Peyer's patch (tissue), 4 donors: ENCODE data around the gene PLAAT2. TPM values are rescaled to one million over a fixed set of nuclear protein-coding genes. Genes with fewer than 3 reads are reported as not detected.
A peak's percentile ranks its signal among the peaks of the same experiment; 100 is the strongest.
"Not testable (repeated sequence)": the region's sequence is repeated elsewhere in the genome, so short reads cannot be mapped to it uniquely, and the experiment has no call there.

ENCODE experiments used
- DNase-seq, 3 donors: peaks; one replicate each; pipeline ENCODE4 v3.0.0-alpha.2; 2017 to 2019
- H3K27ac ChIP-seq, 4 donors: fragments of 200-600 bp; sonication (generic); one replicate each; pipeline ENCODE4 v1.5.1; 2016 to 2019
- H3K27me3 ChIP-seq, 2 donors: fragments of 200-600 bp; sonication (generic); one replicate each; pipeline ENCODE4 v1.5.1; 2019
- H3K36me3 ChIP-seq, 3 donors: fragments of 200-600 bp; sonication (generic); one replicate each; pipeline ENCODE4 v1.5.1; 2016 to 2019
- H3K4me1 ChIP-seq, 4 donors: fragments of 200-600 bp; sonication (generic); one replicate each; pipeline ENCODE4 v1.5.1; 2016 to 2019
- H3K4me3 ChIP-seq, 4 donors: fragments of 200-600 bp; sonication (generic); 1 replicate in 3 of 4; 2 replicates in 1 of 4; pipeline ENCODE4 v1.5.1; 2016 to 2019; ENCODE audit warnings: mild to moderate bottlenecking in 1 of 4
- H3K9me3 ChIP-seq, 4 donors: fragments of 200-600 bp; sonication (generic); one replicate each; pipeline ENCODE4 v1.5.1; 2016 to 2019; ENCODE audit warnings: mild to moderate bottlenecking in 1 of 4
- POLR2A ChIP-seq, 2 donors: fragments of 450-650 bp; IDR thresholded peaks; one replicate each; pipeline ENCODE4 v1.5.1; 2017; ENCODE audit warnings: antibody characterized with exemption in 2 of 2, mild to moderate bottlenecking in 2 of 2, moderate library complexity in 2 of 2
- total RNA-seq, 4 donors: library from RNA; depleted of rRNA; stranded (reverse); fragments of >200 nt; gene quantifications; one replicate each; pipeline ENCODE4 v1.1.0, GENCODE V29; 2016
- TF ChIP-seq, protein P1 (sequence below), 6 experiments: fragments of 450-650 bp in 4 of 6; fragments of 200-600 bp in 2 of 6; sonication (generic) in 1 of 6; IDR thresholded peaks; one replicate each; pipeline ENCODE4 v1.5.1; 2017 to 2019; ENCODE audit warnings: antibody characterized with exemption in 6 of 6, mild to moderate bottlenecking in 3 of 6, moderate library complexity in 1 of 6

Gene PLAAT2
- total RNA-seq, 4 donors from 2014 or later = 13.2 to 144 (median 68.7) TPM

DNA sequence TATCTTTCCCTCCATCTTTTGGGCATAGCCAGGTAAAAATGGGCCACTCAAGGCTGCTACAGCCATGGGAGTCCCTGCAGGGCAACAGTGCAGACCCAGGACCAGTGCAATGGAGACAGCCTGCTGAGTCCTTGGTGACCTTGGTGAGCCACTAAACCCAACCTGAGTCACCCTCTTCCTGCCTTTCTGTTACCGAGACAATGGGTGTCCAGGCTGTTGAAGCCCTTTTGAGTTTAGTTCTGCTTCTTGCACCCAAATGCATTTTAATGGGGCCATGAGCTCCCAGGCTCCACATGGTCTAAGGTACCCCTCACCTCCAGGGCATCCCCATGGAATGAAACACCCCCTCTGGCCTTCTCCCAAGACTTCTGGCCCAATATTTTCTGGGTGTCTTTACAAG is 27.4 kb downstream of the PLAAT2 start:
- no peak overlapping the region for H3K4me3 ChIP-seq
- TF ChIP-seq POLR2A (IDR thresholded peaks at IDR 0.05) = no peak
- TF ChIP-seq, protein P1, sequence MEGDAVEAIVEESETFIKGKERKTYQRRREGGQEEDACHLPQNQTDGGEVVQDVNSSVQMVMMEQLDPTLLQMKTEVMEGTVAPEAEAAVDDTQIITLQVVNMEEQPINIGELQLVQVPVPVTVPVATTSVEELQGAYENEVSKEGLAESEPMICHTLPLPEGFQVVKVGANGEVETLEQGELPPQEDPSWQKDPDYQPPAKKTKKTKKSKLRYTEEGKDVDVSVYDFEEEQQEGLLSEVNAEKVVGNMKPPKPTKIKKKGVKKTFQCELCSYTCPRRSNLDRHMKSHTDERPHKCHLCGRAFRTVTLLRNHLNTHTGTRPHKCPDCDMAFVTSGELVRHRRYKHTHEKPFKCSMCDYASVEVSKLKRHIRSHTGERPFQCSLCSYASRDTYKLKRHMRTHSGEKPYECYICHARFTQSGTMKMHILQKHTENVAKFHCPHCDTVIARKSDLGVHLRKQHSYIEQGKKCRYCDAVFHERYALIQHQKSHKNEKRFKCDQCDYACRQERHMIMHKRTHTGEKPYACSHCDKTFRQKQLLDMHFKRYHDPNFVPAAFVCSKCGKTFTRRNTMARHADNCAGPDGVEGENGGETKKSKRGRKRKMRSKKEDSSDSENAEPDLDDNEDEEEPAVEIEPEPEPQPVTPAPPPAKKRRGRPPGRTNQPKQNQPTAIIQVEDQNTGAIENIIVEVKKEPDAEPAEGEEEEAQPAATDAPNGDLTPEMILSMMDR (IDR thresholded peaks at IDR 0.05) = no peak
- peaks cover 0 to 4% (median 0%) of the 10 kb centered on the region in 3 donors for H3K36me3 ChIP-seq
- peak overlapping the region; percentile 76 to 92 (median 84) for H3K27ac ChIP-seq
- H3K27me3 ChIP-seq = no peaks in the 10 kb centered on the region
- H3K4me1 ChIP-seq = peaks cover 8 to 44% (median 22%) of the 10 kb centered on the region in 4 donors
- H3K9me3 ChIP-seq = no peaks in the 10 kb centered on the region
- peak in 1 of 3 donors; percentile 74 for DNase-seq

DNA sequence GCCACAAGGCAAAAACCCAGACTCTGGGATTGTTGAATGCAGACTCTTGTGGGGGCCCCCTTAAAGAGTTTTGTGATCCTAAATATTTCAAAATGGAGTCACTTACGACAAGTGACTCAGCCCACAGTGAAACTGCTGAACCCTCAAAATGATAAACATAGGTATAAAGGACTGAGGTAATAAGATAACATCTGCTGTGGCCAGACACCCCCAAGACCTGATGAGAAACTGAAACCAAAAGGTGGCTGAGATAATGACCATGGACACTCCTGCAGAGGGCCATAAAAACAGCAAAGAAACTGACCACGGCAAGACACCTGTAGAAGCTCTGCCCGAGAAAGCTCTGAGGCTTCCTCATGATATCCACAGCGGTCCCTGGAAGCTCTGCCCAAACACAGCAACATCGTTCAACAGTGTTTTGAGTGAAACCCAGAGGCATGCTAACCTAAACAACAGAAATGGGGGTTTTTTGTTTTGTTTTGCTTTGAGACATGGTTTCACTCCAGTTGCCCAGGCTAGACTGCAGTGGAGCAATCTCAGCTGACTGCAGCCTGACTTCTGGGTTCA is 28.2 kb downstream of the PLAAT2 start:
- Histone ChIP-seq H3K27me3 (no peaks in the 10 kb centered on the region), H3K9me3 (no peaks in the 10 kb centered on the region), H3K27ac (peak overlapping the region; percentile 76 to 92 (median 84)), H3K4me3 (no peak overlapping the region), H3K36me3 (peaks cover 0 to 4% (median 0%) of the 10 kb centered on the region in 3 donors), H3K4me1 (peaks cover 8 to 44% (median 22%) of the 10 kb centered on the region in 4 donors)
- DNase-seq = no peak
- TF ChIP-seq POLR2A (IDR thresholded peaks at IDR 0.05) = no peak
- TF ChIP-seq, protein P1 (IDR thresholded peaks at IDR 0.05) = no peak

DNA sequence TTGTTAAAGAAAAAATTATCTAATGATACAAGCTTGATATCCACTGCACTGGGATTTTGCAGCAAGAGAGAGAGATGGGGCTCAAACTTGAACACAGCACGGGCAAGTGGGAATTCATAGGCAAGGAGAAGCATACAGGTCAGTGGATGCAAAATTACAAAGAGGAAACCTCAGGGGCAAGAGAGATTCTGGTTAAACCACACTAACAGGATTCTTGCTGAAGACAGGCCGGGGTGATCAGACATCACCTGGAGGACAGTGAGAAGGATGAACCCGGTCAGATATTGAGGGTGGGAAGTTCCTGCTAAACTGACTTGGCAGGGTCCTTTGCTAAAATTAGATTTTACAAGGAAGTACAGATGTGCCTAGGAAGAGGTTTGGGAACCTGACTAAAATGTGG is 29.1 kb downstream of the PLAAT2 start:
- no peaks in the 10 kb centered on the region for H3K27me3 ChIP-seq
- H3K4me1 ChIP-seq = peaks cover 8 to 43% (median 22%) of the 10 kb centered on the region in 4 donors
- H3K27ac ChIP-seq = peak overlapping the region; percentile 55 to 92 (median 84)
- no peak for TF ChIP-seq POLR2A (IDR thresholded peaks at IDR 0.05)
- TF ChIP-seq, protein P1 (IDR thresholded peaks at IDR 0.05) = no peak
- no peaks in the 10 kb centered on the region for H3K9me3 ChIP-seq
- H3K4me3 ChIP-seq = no peak overlapping the region
- no peak for DNase-seq
- peaks cover 0 to 3% (median 0%) of the 10 kb centered on the region in 3 donors for H3K36me3 ChIP-seq

DNA sequence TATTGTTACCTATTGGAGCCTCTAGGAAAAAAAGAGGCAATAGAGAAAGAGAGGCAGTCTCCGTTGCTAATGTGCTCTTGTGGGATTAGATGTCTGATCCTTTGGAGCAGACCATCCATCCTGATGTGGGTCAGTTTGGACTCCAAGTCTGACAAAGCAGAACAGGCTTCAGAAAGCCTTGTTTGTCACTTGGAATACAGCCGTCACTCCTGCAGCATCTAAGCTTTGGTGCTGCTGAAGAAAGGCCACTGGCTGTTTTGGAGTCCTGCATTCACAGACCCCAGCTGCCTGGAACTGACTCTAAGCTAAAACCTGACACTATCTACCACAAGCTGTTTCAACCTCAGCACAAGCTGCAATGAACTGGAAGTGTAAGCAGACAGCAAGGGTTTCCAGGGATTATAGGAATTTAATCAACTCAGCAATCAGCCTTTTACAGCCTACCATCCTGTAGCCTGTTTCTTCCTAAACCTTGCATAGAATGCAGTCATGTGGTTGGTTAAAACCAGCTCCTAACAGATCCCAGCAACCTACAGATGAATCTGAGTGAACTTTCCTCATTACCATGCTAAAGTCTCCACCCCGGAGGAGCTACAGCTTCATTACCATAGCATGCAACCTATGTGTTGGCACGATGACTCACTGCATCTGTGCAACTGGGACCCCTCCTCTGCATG is 30.2 kb downstream of the PLAAT2 start:
- H3K27me3 ChIP-seq = no peaks in the 10 kb centered on the region
- no peaks in the 10 kb centered on the region for H3K9me3 ChIP-seq
- peak overlapping the region in 3 of 4 donors; percentile 4 to 81 (median 55) for H3K27ac ChIP-seq
- no peak overlapping the region for H3K4me3 ChIP-seq
- no peak for DNase-seq
- H3K36me3 ChIP-seq = no peaks in the 10 kb centered on the region
- peaks cover 8 to 34% (median 14%) of the 10 kb centered on the region in 4 donors for H3K4me1 ChIP-seq
- TF ChIP-seq, protein P1 (IDR thresholded peaks at IDR 0.05) = no peak
- no peak for TF ChIP-seq POLR2A (IDR thresholded peaks at IDR 0.05)

GRCh38 chr11:63532117-63532516 is 31.1 kb downstream of the PLAAT2 start:
- Histone ChIP-seq H3K4me1 (peaks cover 7 to 29% (median 8%) of the 10 kb centered on the region in 4 donors), H3K4me3 (no peak overlapping the region), H3K36me3 (no peaks in the 10 kb centered on the region), H3K27me3 (no peaks in the 10 kb centered on the region), H3K9me3 (no peaks in the 10 kb centered on the region), H3K27ac (peak overlapping the region; percentile 40 to 81 (median 61))
- no peak for DNase-seq
- TF ChIP-seq, protein P1 (IDR thresholded peaks at IDR 0.05) = no peak
- no peak for TF ChIP-seq POLR2A (IDR thresholded peaks at IDR 0.05)

GRCh38 chr11:63531074-63531792 is 31.9 kb downstream of the PLAAT2 start:
- peak overlapping the region; percentile 52 to 81 (median 61) for H3K27ac ChIP-seq
- DNase-seq = peak in 2 of 3 donors; percentile 78 to 81
- H3K4me1 ChIP-seq = peaks cover 6 to 28% (median 8%) of the 10 kb centered on the region in 4 donors

More at GRCh38 chr11:63531074-63531792, 31.9 kb downstream of the PLAAT2 start:
- not testable (repeated sequence) for H3K36me3 ChIP-seq, H3K27me3 ChIP-seq, H3K4me3 ChIP-seq, H3K9me3 ChIP-seq
